Activated CD4-positive, alpha-beta memory T cell treated with anti-CD3 and anti-CD28 coated beads, Interleukin-2, amount 10 ng/mL, durations not matched to agents 7 days and 5 days (primary cell): ENCODE data around the gene SLC4A8. TPM values are rescaled to one million over a fixed set of nuclear protein-coding genes. Genes with fewer than 3 reads are reported as not detected.

ENCODE experiments used
- CTCF ChIA-PET: fragments of 350-600 bp; sonication (Branson Sonifier 250); formaldehyde crosslinking; loops from one replicate; lab custom pipeline; 2021; ENCODE audit warnings: antibody characterized with exemption, inconsistent platforms; lab: Charles Lee
- POLR2A ChIA-PET: fragments of 350-600 bp; sonication (Branson Sonifier 250); formaldehyde crosslinking; loops from one replicate; lab custom pipeline; 2021; ENCODE audit warnings: antibody characterized with exemption; lab: Charles Lee
- DNase-seq: peaks from one replicate; pipeline ENCODE4 v3.0.0-alpha.2; 2020
- H3K27ac Mint-ChIP-seq: one replicate; pipeline ENCODE4 v1.8.0; 2021; ENCODE audit warnings: mild to moderate bottlenecking, mixed read lengths
- H3K27me3 Mint-ChIP-seq: one replicate; pipeline ENCODE4 v1.8.0; 2021; ENCODE audit warnings: mixed read lengths
- H3K36me3 Mint-ChIP-seq: one replicate; pipeline ENCODE4 v1.8.0; 2021; ENCODE audit warnings: low read depth, mixed read lengths
- H3K4me1 Mint-ChIP-seq: one replicate; pipeline ENCODE4 v1.8.0; 2021; ENCODE audit warnings: mixed read lengths
- H3K4me3 Mint-ChIP-seq: one replicate; pipeline ENCODE4 v1.8.0; 2021; ENCODE audit warnings: mild to moderate bottlenecking, mixed read lengths
- H3K9me3 Mint-ChIP-seq: one replicate; pipeline ENCODE4 v1.8.0; 2021; ENCODE audit warnings: mixed read lengths
- total RNA-seq, 2 experiments: library from RNA; stranded (reverse); gene quantifications; one replicate each; pipeline ENCODE4 v1.2.3, GENCODE V29; 2021

SLC4A8 gene
- 1 to 10 TPM; 5.2 to 5.4 TPM for total RNA-seq

GRCh38 chr12:51424662-51425539 is at the start of gene SLC4A8:
TSS of gene SLC4A8 (plus strand) at chr12:51424831. CDS start at chr12:51424988, 157 bp downstream.
- Mint-ChIP-seq H3K27ac (no peak within 1 kb of the TSS), H3K27me3 (peaks cover 3% of the 10 kb centered on the region), H3K4me1 (peaks cover 15% of the 10 kb centered on the region), H3K36me3 (no peaks in the 10 kb centered on the region), H3K4me3 (peak within 1 kb of the TSS; percentile 71), H3K9me3 (no peaks in the 10 kb centered on the region)
- DNase-seq = peak; percentile 84
- CTCF ChIA-PET = interaction anchor here (0.8 to 12.7 kb wide), 7 partner anchors 9 to 1377 kb away, joined by 3 to 192 read pairs (median 3); no protein-coding TSS in a partner anchor
- POLR2A ChIA-PET = interaction anchor here (0.9 to 1.1 kb wide), 2 partner anchors 58 to 107 kb away, joined by 3 to 5 read pairs; no protein-coding TSS in a partner anchor

DNA sequence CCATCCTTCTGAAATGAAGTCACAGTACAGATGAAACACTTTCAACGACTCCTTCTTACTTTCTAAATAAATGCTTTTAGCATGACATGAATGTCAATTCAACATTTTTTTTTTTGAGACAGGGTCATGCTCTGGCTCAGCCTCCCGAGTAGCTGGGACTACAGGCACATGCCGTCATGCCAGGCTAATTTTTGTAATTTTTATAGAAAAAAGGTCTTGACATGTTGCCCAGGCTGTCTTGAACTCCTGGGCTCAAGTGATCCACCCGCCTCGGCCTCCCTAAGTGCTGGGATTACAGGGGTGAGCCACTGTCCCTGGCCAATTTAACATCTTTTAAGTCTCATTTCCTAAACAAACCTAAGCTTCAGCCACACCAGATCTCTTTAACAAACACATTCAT is 49.8 kb upstream of the SLC4A8 start:
- POLR2A ChIA-PET = interaction anchor here (0.9 kb wide), 1 partner anchor 20 kb away, joined by 3 read pairs; no protein-coding TSS in a partner anchor
- Mint-ChIP-seq H3K27me3 (no peaks in the 10 kb centered on the region), H3K9me3 (no peaks in the 10 kb centered on the region), H3K36me3 (peaks cover 54% of the 10 kb centered on the region), H3K27ac (no peak overlapping the region), H3K4me1 (peaks cover 44% of the 10 kb centered on the region), H3K4me3 (no peak overlapping the region)
- CTCF ChIA-PET = no interaction called here
- DNase-seq = no peak

DNA sequence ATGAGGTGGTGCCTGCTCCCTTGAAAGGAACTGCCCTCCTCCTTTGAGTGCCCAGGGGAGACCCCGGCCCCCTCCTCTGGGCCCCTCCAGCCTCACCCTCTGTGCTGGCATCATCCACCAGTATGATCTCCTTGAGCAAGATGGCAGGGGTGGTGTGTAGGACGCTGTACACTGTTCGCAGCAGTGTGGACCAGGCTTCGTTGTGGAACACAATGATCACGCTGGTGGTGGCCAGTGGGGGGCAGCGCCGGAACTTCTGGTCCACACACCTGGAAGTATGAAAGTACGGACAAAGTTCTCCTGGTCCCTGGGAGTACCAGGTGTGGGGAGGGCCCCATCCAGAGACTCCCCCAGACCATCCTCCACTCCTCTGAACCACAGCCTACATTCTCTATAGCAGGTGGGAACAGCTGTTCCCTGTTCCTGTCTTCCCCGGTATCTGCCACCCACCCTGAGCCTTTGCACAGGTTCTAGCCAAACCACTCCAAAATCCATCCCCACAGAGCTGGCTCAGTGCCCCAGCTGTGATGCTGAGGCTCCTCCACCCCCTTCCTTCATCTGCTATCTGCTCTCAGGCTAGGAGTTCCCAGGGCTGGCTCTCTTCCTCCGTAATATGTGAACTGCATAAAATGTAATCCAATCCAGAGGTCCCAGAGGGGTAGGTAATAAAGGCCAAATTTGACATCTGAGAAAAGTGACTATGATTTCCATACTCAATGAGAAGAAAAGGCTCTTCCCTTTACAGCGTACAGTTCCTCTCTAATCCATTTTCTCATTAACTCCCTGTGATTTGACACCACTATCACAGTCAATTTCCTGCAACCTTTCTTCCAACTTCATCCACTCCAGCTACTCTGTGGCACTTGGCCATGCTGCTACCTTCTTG is 47.3 kb upstream of the SLC4A8 start:
- no peak for DNase-seq
- Mint-ChIP-seq H3K9me3 (no peaks in the 10 kb centered on the region), H3K27ac (no peak overlapping the region), H3K27me3 (no peaks in the 10 kb centered on the region), H3K36me3 (peaks cover 54% of the 10 kb centered on the region), H3K4me3 (no peak overlapping the region), H3K4me1 (peaks cover 25% of the 10 kb centered on the region)
- POLR2A ChIA-PET = interaction anchor here (2.0 kb wide), 1 partner anchor 8 kb away, joined by 5 read pairs; no protein-coding TSS in a partner anchor
- CTCF ChIA-PET = no interaction called here

- Mint-ChIP-seq H3K4me3 (no peak overlapping the region), H3K27ac (no peak overlapping the region), H3K4me1 (peaks cover 27% of the 10 kb centered on the region), H3K9me3 (no peaks in the 10 kb centered on the region), H3K36me3 (peaks cover 48% of the 10 kb centered on the region), H3K27me3 (no peaks in the 10 kb centered on the region)
- no peak for DNase-seq
- ChIA-PET POLR2A (interaction anchor here (2.0 kb wide), 1 partner anchor 10 kb away, joined by 5 read pairs; no protein-coding TSS in a partner anchor), CTCF (interaction anchor here (1.0 kb wide), 1 partner anchor 9 kb away, joined by 3 read pairs; no protein-coding TSS in a partner anchor)
Measured at GRCh38 chr12:51378749-51379148, 45.9 kb upstream of the SLC4A8 start.

GRCh38 chr12:51379571-51379970 is 45.1 kb upstream of the SLC4A8 start:
- H3K36me3 Mint-ChIP-seq = peaks cover 47% of the 10 kb centered on the region
- no peak for DNase-seq
- H3K9me3 Mint-ChIP-seq = no peaks in the 10 kb centered on the region
- H3K27ac Mint-ChIP-seq = no peak overlapping the region
- peaks cover 29% of the 10 kb centered on the region for H3K4me1 Mint-ChIP-seq
- ChIA-PET CTCF (no interaction called here), POLR2A (no interaction called here)
- no peaks in the 10 kb centered on the region for H3K27me3 Mint-ChIP-seq
- H3K4me3 Mint-ChIP-seq = no peak overlapping the region

DNA sequence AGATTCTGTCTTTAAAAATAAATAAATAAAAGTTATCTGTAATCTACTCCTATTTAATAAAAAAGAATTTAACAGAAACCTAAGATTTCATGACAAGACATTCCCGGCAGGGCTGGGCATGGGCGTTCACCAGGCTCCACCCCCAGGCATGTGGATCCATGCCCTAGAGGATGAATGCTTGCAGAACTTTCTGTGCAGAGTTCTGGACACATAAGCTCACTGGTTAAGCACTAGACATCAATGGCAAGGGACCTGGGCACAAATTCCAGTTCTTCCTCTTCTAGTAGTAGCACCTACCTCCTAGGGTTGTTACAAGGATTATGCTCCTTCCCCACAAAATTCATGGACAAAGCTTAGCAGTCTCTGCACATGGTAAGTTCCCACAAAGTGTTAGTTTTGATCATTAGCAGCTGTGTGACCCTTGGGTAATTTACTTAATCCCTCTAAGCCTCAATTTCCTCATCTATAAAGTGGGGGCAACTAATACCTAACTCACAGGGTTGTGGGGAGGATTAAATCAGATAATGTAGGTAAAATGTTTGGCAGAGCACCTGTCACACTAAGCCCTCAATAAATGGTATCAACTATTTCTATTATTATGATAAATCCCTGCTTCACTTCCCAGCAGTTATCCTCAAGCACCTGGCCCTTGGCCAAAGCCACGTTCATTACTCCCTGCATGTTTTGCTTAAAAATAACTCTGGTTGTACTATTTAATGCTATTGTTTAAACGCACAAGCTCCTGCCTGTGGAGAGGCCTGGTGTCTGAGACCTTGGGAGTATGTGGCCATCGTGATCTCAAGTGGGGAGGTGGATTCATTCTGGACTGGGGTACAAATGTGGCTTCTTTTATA is 43.2 kb upstream of the SLC4A8 start:
- Mint-ChIP-seq H3K36me3 (peaks cover 44% of the 10 kb centered on the region), H3K9me3 (no peaks in the 10 kb centered on the region)
- CTCF ChIA-PET = no interaction called here

DNA sequence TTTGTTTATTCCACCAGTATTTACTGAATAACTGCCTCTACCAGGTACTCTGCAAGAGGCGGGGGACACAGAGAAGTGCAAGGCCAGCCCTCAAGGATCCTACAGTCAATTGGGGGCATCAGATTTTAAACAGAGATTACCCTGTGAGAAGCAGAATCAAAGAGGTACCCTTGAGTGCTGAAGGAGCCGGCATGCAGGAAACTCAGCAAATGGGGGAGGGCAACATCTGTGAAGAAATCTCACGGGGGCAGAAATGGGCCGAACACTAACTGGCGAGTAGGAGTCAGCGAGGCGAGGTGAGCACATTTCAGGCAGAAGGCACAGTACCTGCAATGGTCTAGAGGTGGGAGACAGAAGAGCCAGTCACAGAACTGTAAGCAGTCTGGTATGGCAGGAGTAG is 42.5 kb upstream of the SLC4A8 start:
- H3K27me3 Mint-ChIP-seq = no peaks in the 10 kb centered on the region
- no peak for DNase-seq
- peaks cover 44% of the 10 kb centered on the region for H3K36me3 Mint-ChIP-seq
- no peak overlapping the region for H3K27ac Mint-ChIP-seq
- H3K4me3 Mint-ChIP-seq = no peak overlapping the region
- no peaks in the 10 kb centered on the region for H3K9me3 Mint-ChIP-seq
- H3K4me1 Mint-ChIP-seq = peaks cover 26% of the 10 kb centered on the region
- ChIA-PET CTCF (no interaction called here), POLR2A (interaction anchor here (2.3 kb wide), 1 partner anchor 13 kb away, joined by 7 read pairs; no protein-coding TSS in a partner anchor)

More for the DNA sequence above, 43.2 kb upstream of the SLC4A8 start:
- peaks cover 25% of the 10 kb centered on the region for H3K4me1 Mint-ChIP-seq
- POLR2A ChIA-PET = interaction anchor here (0.9 to 2.3 kb wide), 2 partner anchors 10 to 12 kb away, joined by 4 to 7 read pairs; partner anchors contain the start of gene GALNT6
- no peaks in the 10 kb centered on the region for H3K27me3 Mint-ChIP-seq
- DNase-seq = no peak
- no peak overlapping the region for H3K4me3 Mint-ChIP-seq
- no peak overlapping the region for H3K27ac Mint-ChIP-seq

GRCh38 chr12:51383269-51383905 is 41.2 kb upstream of the SLC4A8 start:
- DNase-seq = no peak
- Mint-ChIP-seq H3K27me3 (no peaks in the 10 kb centered on the region), H3K4me3 (no peak overlapping the region), H3K9me3 (no peaks in the 10 kb centered on the region), H3K4me1 (peaks cover 35% of the 10 kb centered on the region), H3K27ac (no peak overlapping the region), H3K36me3 (peaks cover 37% of the 10 kb centered on the region)
- POLR2A ChIA-PET = interaction anchor here (1.2 to 2.3 kb wide), 4 partner anchors 8 to 14 kb away, joined by 4 to 7 read pairs (median 6); no protein-coding TSS in a partner anchor
- CTCF ChIA-PET = interaction anchor here (1.2 kb wide), 1 partner anchor 37 kb away, joined by 3 read pairs; no protein-coding TSS in a partner anchor

DNA sequence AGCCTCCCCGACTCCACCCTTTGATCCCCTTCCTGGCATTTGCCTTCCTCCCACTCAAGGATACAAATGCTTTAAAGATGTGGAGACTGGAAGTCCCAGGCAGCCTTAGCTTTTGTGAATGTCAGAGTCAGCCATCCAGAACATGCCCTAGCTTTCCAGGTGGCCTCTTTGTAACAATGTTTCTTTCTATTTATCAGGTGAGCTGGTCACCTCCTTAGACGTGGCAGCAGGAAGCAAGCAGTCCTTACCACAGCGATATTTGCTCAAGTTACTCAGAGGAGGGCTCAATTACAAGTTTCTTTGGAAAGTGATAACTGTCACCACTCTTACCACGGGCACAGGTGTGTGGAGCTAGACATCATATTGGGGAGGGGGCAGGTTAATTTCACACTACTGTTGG is 38.3 kb upstream of the SLC4A8 start:
- H3K4me3 Mint-ChIP-seq = no peak overlapping the region
- no peak overlapping the region for H3K27ac Mint-ChIP-seq
- H3K36me3 Mint-ChIP-seq = peaks cover 24% of the 10 kb centered on the region
- H3K9me3 Mint-ChIP-seq = no peaks in the 10 kb centered on the region
- POLR2A ChIA-PET = interaction anchor here (0.9 kb wide), 1 partner anchor 13 kb away, joined by 3 read pairs; no protein-coding TSS in a partner anchor
- no peak for DNase-seq
- CTCF ChIA-PET = interaction anchor here (0.9 kb wide), 1 partner anchor 17 kb away, joined by 3 read pairs; no protein-coding TSS in a partner anchor
- peaks cover 61% of the 10 kb centered on the region for H3K4me1 Mint-ChIP-seq
- no peaks in the 10 kb centered on the region for H3K27me3 Mint-ChIP-seq

- ChIA-PET CTCF (no interaction called here), POLR2A (no interaction called here)
- no peak for DNase-seq
- no peak overlapping the region for H3K4me3 Mint-ChIP-seq
- H3K36me3 Mint-ChIP-seq = peaks cover 10% of the 10 kb centered on the region
- H3K27ac Mint-ChIP-seq = no peak overlapping the region
- H3K4me1 Mint-ChIP-seq = peaks cover 63% of the 10 kb centered on the region
- H3K9me3 Mint-ChIP-seq = no peaks in the 10 kb centered on the region
- no peaks in the 10 kb centered on the region for H3K27me3 Mint-ChIP-seq
Measured at GRCh38 chr12:51388069-51388799, 36.4 kb upstream of the SLC4A8 start.

- POLR2A ChIA-PET = interaction anchor here (2.0 kb wide), 1 partner anchor 20 kb away, joined by 10 read pairs; no protein-coding TSS in a partner anchor
- peaks cover 10% of the 10 kb centered on the region for H3K36me3 Mint-ChIP-seq
- no peak for DNase-seq
- peaks cover 63% of the 10 kb centered on the region for H3K4me1 Mint-ChIP-seq
- H3K9me3 Mint-ChIP-seq = no peaks in the 10 kb centered on the region
- no peak overlapping the region for H3K4me3 Mint-ChIP-seq
- CTCF ChIA-PET = no interaction called here
- H3K27me3 Mint-ChIP-seq = no peaks in the 10 kb centered on the region
- no peak overlapping the region for H3K27ac Mint-ChIP-seq
Measured at GRCh38 chr12:51388846-51389245, 35.8 kb upstream of the SLC4A8 start.
